HCT116 (cell line): ENCODE measurements around the gene RTP4. TPM values are rescaled to one million over a fixed set of nuclear protein-coding genes. Genes with fewer than 3 reads are reported as not detected.

ENCODE experiments used
- ATAC-seq: fragments of 200-7000 bp; cut with Tn5 transposase; 2 replicates; pipeline ENCODE4 v1.9.1; 2020; ENCODE audit warnings: mild to moderate bottlenecking, moderate library complexity
- BruUV-seq: library from RNA; stranded (reverse); fragments of 400-500 nt; replicated peaks from 2 replicates; lab custom pipeline; 2021; lab: Mats Ljungman, UMichigan
- CTCF ChIA-PET: fragments of 300-600 bp; sonication (Branson Sonifier 250); formaldehyde crosslinking; loops from one replicate; lab custom pipeline; 2021; ENCODE audit warnings: antibody characterized with exemption; lab: Charles Lee
- POLR2A ChIA-PET: fragments of 300-600, 350-600 bp; sonication (Branson Sonifier 250); formaldehyde crosslinking; loops from one replicate; lab custom pipeline; 2021; ENCODE audit warnings: antibody characterized with exemption; lab: Charles Lee
- RAD21 ChIA-PET, 2 experiments: fragments of 300-600 bp; sonication (Branson Sonifier 250); formaldehyde crosslinking; loops; one replicate each; lab custom pipeline; 2023; ENCODE audit warnings: low total read pairs in 2 of 2; ENCODE audit not compliant: uncharacterized antibody in 2 of 2, unreplicated experiment in 2 of 2, low non-redundant PET in 1 of 2; lab: Charles Lee
- DNase-seq: peaks from one replicate; pipeline ENCODE4 v3.0.0-alpha.2; 2010; ENCODE audit warnings: low read depth, low spot score
- H2AFZ ChIP-seq: fragments of 200-600 bp; shearing (Covaris generic), sonication (generic); 2 replicates; pipeline ENCODE4 v1.6.1; 2017; ENCODE audit warnings: low read depth, mixed run types, mixed read lengths, antibody characterized with exemption, low read length; ENCODE audit not compliant: poor library complexity, severe bottlenecking
- H3K27ac ChIP-seq: 2 replicates; pipeline ENCODE4 v1.5.1; 2012; ENCODE audit warnings: low read depth, low read length
- H3K27me3 ChIP-seq: fragments of 200-600 bp; sonication (generic); 2 replicates; pipeline ENCODE4 v1.6.1; 2016; ENCODE audit warnings: mixed run types, low read length, mixed read lengths; ENCODE audit not compliant: insufficient read depth
- H3K36me3 ChIP-seq, 2 experiments: fragments of 200-500 bp in 1 of 2; fragments of 200-600 bp in 1 of 2; sonication (Bioruptor generic) in 1 of 2; sonication (generic) in 1 of 2; 2 replicates each; pipeline versions ENCODE4 v1.5.1 to v1.6.1; 2014 to 2016; ENCODE audit warnings: low read length in 2 of 2, inconsistent platforms in 1 of 2, mixed read lengths in 1 of 2, mixed run types in 1 of 2; ENCODE audit not compliant: insufficient read depth in 2 of 2, control insufficient read depth in 1 of 2
- H3K4me1 ChIP-seq, 2 experiments: fragments of 200-600 bp in 1 of 2; sonication (generic) in 1 of 2; 2 replicates each; pipeline versions ENCODE4 v1.5.1 to v1.6.1; 2012 to 2017; ENCODE audit warnings: low read length in 2 of 2, inconsistent platforms in 1 of 2, mild to moderate bottlenecking in 1 of 2, mixed read lengths in 1 of 2, mixed run types in 1 of 2, moderate library complexity in 1 of 2; ENCODE audit not compliant: insufficient read depth in 2 of 2, control insufficient read depth in 1 of 2
- H3K4me2 ChIP-seq: fragments of 200-600 bp; sonication (generic); 2 replicates; pipeline ENCODE4 v1.6.1; 2017; ENCODE audit warnings: mixed run types, low read length, mixed read lengths
- H3K4me3 ChIP-seq, 2 experiments: fragments of 200-600 bp in 1 of 2; sonication (generic) in 1 of 2; replicated peaks in 1 of 2; 2 replicates each; pipeline ENCODE4 v1.5.1; 2011 to 2016; ENCODE audit warnings: low read length in 2 of 2, control low read depth in 1 of 2, low read depth in 1 of 2, mild to moderate bottlenecking in 1 of 2, mixed read lengths in 1 of 2, mixed run types in 1 of 2
- H3K79me2 ChIP-seq: fragments of 200-600 bp; sonication (generic); 2 replicates; pipeline ENCODE4 v1.6.1; 2017; ENCODE audit warnings: mild to moderate bottlenecking, mixed run types, low read length, moderate library complexity, mixed read lengths; ENCODE audit not compliant: insufficient read depth
- H3K9ac ChIP-seq: fragments of 200-600 bp; sonication (generic); 2 replicates; pipeline ENCODE4 v1.6.1; 2016; ENCODE audit warnings: low read length, mixed read lengths
- H3K9me2 ChIP-seq: fragments of 200-600 bp; sonication (generic), shearing (Covaris generic); 2 replicates; pipeline ENCODE4 v1.6.1; 2017; ENCODE audit warnings: mixed run types, mild to moderate bottlenecking, moderate library complexity; ENCODE audit not compliant: insufficient read depth
- H3K9me3 ChIP-seq, 2 experiments: fragments of 200-500 bp in 1 of 2; fragments of 200-600 bp in 1 of 2; sonication (Bioruptor generic) in 1 of 2; sonication (generic) in 1 of 2; 2 replicates each; pipeline ENCODE4 v1.6.1; 2014 to 2017; ENCODE audit warnings: low read length in 2 of 2, mixed read lengths in 2 of 2, inconsistent platforms in 1 of 2, low read depth in 1 of 2, mild to moderate bottlenecking in 1 of 2, mixed run types in 1 of 2, moderate library complexity in 1 of 2; ENCODE audit not compliant: control insufficient read depth in 1 of 2, insufficient read depth in 1 of 2
- H4K20me1 ChIP-seq: fragments of 200-600 bp; sonication (generic), shearing (Covaris generic); 2 replicates; pipeline ENCODE4 v1.6.1; 2017; ENCODE audit warnings: mixed run types, mild to moderate bottlenecking, moderate library complexity; ENCODE audit not compliant: insufficient read depth
- CTCF ChIP-seq, 3 experiments: fragments of 200-600 bp in 1 of 3; sonication (generic) in 1 of 3; IDR thresholded peaks in 2 of 3; conservative IDR thresholded peaks in 1 of 3; 2 replicates each; pipeline ENCODE4 v1.5.1; 2012 to 2017; ENCODE audit warnings: low read depth in 2 of 3, low read length in 2 of 3, antibody characterized with exemption in 1 of 3, borderline replicate concordance in 1 of 3, control low read depth in 1 of 3, mild to moderate bottlenecking in 1 of 3, mixed read lengths in 1 of 3, mixed run types in 1 of 3, moderate library complexity in 1 of 3; ENCODE audit not compliant: insufficient read depth in 1 of 3
- EZH2 ChIP-seq: fragments of 200-600 bp; sonication (generic); IDR thresholded peaks from 2 replicates; pipeline ENCODE4 v1.6.1; 2017; ENCODE audit warnings: antibody characterized with exemption, mixed run types
- FOSL1 ChIP-seq: IDR thresholded peaks from 2 replicates; pipeline ENCODE4 v1.6.1; 2012; ENCODE audit warnings: low read depth
- POLR2A ChIP-seq: IDR thresholded peaks from 2 replicates; pipeline ENCODE4 v1.7.0; 2011; ENCODE audit warnings: borderline replicate concordance; ENCODE audit not compliant: insufficient read depth, insufficient read length; ENCODE audit errors: extremely low read depth
- intact Hi-C: fragments of 100-400 bp; cut with micrococcal nuclease; formaldehyde crosslinking; loops from 2 replicates; pipeline ENCODE4 v1.10.0; 2022
- total RNA-seq: library from RNA; stranded (reverse); gene quantifications from one replicate; pipeline ENCODE4 v1.2.1, GENCODE V29; 2021; ENCODE audit not compliant: unreplicated experiment

RTP4 gene
- total RNA-seq, 1 experiment from 2014 or later, result not detected

- Histone ChIP-seq H3K4me3 (no peak overlapping the region), H4K20me1 (no peaks in the 10 kb centered on the region), H3K27me3 (peaks cover 14% of the 10 kb centered on the region; the same call in 1 of the 2 replicates), H3K79me2 (no peaks in the 10 kb centered on the region), H3K27ac (no peak overlapping the region), H3K4me2 (no peak overlapping the region), H3K9me3 (no peaks in the 10 kb centered on the region), H3K36me3 (no peaks in the 10 kb centered on the region), H2AFZ (no peak overlapping the region), H3K4me1 (no peaks in the 10 kb centered on the region), H3K9me2 (no peaks in the 10 kb centered on the region), H3K9ac (no peak overlapping the region)
- intact Hi-C loops, result no loop called here
- ChIA-PET CTCF (no interaction called here), POLR2A (no interaction called here), RAD21 (no interaction called here)
- no peak for DNase-seq
- no peak for TF ChIP-seq EZH2
- TF ChIP-seq CTCF (IDR thresholded peaks at IDR 0.05 in 2 of 3, conservative IDR thresholded peaks at IDR 0.05 in 1 of 3; ENCODE audit: borderline replicate concordance in 1 of 3, insufficient read depth in 1 of 3, low read depth in 2 of 3, low read length in 2 of 3), result 0 out of 6 replicates have a peak, but pooled peaks of 1 of the 3 experiments have one; percentile 3
- BruUV-seq, result no TSS peak
- ATAC-seq, result no peak; the same call in 1 of the 2 replicates
Measured at GRCh38 chr3:187342255-187342654, 25.9 kb upstream of the RTP4 start.

GRCh38 chr3:187343670-187344069, 24.5 kb upstream of the RTP4 start:
- intact Hi-C loops, result no loop called here
- no peak overlapping the region for H3K27ac ChIP-seq
- CTCF ChIA-PET, result interaction anchor here (0.7 kb wide), 1 partner anchor 78 kb away, joined by 3 read pairs; no protein-coding TSS in a partner anchor
- H3K4me2 ChIP-seq, result no peak overlapping the region
- no peak overlapping the region for H3K4me3 ChIP-seq
- no peaks in the 10 kb centered on the region for H3K36me3 ChIP-seq
- no peaks in the 10 kb centered on the region for H3K9me3 ChIP-seq
- H3K9ac ChIP-seq, result no peak overlapping the region
- H3K27me3 ChIP-seq, result peaks cover 14% of the 10 kb centered on the region; the same call in 1 of the 2 replicates
- BruUV-seq, result no TSS peak
- ATAC-seq, result no peak
- RAD21 ChIA-PET, result no interaction called here
- H3K9me2 ChIP-seq, result no peaks in the 10 kb centered on the region
- H3K4me1 ChIP-seq, result no peaks in the 10 kb centered on the region
- no peaks in the 10 kb centered on the region for H3K79me2 ChIP-seq
- H4K20me1 ChIP-seq, result no peaks in the 10 kb centered on the region
- H2AFZ ChIP-seq, result no peak overlapping the region
- TF ChIP-seq POLR2A (no peak), FOSL1 (no peak)
- TF ChIP-seq, all 23 proteins: peak for 0
- POLR2A ChIA-PET, result no interaction called here
- no peak for DNase-seq
